ENCODE data around the gene LLPH.

DNA sequence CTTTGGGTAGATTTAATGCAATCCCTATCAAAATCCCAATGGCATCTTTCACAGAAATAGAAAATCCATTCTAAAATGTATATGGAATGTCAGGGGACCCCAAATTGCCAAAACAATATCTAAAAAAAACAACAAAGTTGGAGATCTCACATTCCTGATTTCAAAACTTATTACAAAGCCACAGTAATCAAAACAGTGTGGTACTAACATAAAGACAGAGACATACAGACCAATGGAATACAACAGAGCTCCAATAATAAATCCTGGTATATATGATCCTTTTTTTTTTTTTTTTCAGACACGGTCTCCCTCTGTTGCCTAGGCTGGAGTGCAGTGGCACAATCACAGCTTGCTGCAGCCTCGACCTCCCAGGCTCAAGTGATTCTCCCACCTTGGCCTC lies 34.6 kb upstream of the LLPH start:
- TF ChIP-seq, protein P1, sequence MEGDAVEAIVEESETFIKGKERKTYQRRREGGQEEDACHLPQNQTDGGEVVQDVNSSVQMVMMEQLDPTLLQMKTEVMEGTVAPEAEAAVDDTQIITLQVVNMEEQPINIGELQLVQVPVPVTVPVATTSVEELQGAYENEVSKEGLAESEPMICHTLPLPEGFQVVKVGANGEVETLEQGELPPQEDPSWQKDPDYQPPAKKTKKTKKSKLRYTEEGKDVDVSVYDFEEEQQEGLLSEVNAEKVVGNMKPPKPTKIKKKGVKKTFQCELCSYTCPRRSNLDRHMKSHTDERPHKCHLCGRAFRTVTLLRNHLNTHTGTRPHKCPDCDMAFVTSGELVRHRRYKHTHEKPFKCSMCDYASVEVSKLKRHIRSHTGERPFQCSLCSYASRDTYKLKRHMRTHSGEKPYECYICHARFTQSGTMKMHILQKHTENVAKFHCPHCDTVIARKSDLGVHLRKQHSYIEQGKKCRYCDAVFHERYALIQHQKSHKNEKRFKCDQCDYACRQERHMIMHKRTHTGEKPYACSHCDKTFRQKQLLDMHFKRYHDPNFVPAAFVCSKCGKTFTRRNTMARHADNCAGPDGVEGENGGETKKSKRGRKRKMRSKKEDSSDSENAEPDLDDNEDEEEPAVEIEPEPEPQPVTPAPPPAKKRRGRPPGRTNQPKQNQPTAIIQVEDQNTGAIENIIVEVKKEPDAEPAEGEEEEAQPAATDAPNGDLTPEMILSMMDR (IDR thresholded peaks at IDR 0.05), result no peak
- TF ChIP-seq POLR2A (IDR thresholded peaks at IDR 0.05), result no peak
